SK-N-DZ (cell line): ENCODE data around the gene HDAC10.

ENCODE experiments used
- DNase-seq: peaks from one replicate; pipeline ENCODE4 v3.0.0-alpha.2; 2015; ENCODE audit warnings: low spot score

HDAC10 gene

GRCh38 chr22:50242406-50242949, 8.6 kb downstream of the HDAC10 start:
- DNase-seq, result no peak

DNA sequence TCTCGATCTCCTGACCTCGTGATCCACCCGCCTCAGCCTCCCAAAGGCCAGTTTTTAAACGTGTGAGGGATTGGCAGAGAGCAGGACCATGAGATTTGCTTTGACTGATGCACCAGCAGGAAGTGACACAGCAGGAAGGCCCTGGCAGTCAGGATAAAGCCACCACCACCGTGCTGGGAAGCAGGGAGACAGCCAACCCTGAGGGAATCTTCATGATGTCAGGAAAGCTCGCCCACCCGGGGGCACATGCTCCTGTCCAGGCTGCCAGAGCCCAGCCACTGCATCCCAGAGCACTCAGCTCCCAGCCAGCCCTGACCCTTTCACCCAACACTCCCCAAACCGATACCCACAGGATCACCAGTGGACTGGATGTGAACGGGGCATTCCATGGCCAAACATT, 12.3 kb downstream of the HDAC10 start:
- DNase-seq, result no peak

DNA sequence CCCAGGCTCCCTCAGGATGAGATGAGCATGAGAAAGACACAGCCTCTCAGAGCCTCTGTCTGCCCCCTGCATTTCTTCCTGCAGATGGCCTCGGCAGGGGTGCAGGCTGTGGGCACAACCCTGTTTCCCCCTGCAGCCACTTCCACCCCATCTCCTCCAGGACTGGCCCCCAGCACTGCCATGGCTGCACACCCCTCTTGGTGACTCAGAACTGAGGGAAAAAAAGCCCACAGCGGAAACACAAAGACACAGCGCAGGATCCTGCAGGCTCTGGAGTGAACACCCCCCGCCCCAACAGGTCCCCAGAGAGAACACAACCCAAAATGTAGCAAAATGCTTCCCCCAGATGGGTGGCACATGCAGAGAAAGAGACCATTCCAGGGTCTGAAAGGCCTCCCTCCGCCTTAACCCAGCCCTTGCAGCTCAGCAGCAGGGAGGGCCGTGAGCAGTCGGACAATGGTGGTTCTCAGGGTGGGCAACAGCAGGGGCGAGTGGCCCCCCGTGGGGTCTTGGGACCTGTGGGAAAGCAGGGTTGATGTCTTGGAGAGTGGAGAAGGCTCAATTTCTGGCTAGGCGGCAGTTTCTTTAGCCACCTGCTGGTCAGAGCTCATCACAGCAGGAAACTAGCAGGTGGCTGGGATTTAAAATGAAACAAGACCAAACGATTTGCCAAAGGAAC, 14.2 kb downstream of the HDAC10 start:
- no peak for DNase-seq

DNA sequence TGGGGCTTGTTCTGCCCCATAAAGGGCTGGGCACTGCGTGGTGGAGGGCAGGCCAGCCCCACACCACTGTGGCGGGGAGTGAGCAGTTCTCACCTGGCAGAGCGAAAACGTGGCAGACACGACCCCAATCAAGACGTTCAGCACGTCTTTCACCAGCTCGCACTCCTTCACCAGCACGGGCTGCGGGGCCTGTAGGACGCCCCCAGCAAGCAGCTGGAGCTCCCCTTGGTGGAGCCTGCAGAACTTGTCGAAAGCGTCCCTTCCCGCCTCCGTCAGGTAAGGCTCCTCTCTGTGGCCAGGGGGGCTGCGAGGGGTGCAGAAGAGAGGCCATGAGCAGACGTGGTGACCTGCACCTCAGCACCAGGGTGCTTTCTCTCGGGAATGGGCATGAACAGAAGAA, 17.8 kb downstream of the HDAC10 start:
- DNase-seq, result no peak

DNA sequence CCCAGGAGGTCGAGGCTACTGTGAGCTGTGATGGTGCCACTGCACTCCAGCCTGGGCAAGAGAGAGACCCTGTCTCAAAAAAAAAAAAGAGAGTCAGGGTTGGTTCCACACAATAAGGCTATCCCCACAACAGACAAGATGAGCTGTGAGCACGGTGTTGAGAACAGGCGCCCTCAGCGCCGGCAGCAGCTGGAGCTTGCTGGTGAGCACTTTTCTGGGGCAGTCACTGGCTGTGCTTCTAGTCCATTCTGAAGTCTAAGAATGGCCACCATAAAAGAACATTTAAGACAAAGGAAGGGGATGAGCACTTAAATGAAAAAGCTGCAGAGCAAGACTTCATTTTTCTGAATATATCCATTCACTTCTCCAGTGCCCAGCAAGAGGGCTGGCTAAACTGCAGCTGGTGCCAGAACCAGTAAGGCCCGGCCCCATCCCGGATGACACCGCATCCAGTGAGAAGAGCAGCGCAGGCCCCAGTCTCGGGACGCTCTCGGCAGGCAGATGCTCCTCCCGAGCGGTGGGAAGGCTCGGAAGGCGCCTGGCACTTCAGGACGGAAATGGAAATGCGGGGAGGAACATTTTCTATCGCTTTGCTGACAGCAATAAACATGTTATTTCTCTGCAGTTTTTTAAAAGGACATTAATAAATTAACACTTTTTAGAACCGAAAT, 18.4 kb downstream of the HDAC10 start:
- no peak for DNase-seq

GRCh38 chr22:50229370-50229769, 21.7 kb downstream of the HDAC10 start:
- no peak for DNase-seq

DNA sequence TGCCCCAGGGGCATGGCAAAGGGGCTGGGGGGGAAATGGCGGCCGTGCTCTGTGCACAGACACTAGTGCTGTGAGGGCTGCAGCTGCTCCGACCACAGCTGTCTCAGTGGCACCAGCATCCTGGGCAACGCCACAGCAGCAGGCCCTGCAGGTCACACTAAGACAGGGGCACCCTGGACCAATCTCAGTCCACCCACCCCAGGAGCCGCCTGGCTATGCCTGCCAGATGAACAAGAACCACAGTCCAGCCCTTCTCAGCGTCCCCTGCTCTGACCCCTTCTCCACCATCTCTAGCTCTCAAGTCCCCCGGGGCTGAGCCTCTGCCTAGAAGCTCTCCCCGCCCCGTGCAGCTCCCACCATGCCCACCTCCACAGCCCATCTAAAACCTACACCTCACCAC, 22.7 kb downstream of the HDAC10 start:
- no peak for DNase-seq

DNA sequence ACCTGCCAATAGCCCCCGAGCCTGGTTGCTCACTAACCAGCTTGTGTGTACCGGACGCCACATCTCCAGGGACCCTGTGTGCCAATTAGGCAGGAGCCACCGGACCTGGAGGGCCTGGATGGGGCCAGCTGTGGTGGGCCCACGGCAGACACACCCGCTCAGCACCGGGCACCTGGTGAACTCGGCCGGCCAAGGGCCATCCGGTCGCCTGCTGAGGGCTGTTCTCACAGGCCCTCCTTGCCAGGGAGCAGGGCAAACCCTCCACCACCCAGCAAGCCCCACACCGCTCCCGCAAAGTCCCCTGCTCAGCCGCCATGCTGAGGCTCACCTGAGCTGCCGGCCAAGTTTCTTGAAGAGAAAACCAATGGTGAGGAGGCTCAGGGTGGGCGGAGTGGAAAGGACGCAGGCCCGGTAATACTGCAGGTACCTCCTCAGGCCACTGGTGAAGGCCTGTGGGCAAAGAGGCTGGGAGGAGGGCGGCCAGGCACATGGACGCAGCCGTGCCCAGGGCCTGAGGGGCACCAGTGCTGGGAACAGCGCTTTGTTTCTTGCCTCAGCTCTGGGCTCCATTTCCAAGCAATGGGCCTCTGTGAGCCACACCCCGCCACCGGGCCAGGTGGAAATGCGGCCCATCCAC, 23.4 kb downstream of the HDAC10 start:
- DNase-seq, result no peak

DNA sequence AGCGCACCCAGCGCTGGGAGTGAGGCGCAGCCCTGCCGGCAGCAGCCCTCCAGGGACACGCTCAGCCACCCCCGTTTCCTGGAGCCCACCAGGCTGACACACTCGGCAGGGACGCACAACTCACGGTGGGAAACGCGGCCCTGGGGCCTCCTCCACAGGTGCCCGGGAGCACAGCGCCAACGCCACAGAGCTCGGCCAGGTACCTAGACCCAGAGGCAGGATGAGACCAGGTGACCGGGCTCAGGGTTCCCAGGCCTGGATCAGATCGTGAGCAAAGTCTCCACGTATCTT, 24.2 kb downstream of the HDAC10 start:
- no peak for DNase-seq

DNA sequence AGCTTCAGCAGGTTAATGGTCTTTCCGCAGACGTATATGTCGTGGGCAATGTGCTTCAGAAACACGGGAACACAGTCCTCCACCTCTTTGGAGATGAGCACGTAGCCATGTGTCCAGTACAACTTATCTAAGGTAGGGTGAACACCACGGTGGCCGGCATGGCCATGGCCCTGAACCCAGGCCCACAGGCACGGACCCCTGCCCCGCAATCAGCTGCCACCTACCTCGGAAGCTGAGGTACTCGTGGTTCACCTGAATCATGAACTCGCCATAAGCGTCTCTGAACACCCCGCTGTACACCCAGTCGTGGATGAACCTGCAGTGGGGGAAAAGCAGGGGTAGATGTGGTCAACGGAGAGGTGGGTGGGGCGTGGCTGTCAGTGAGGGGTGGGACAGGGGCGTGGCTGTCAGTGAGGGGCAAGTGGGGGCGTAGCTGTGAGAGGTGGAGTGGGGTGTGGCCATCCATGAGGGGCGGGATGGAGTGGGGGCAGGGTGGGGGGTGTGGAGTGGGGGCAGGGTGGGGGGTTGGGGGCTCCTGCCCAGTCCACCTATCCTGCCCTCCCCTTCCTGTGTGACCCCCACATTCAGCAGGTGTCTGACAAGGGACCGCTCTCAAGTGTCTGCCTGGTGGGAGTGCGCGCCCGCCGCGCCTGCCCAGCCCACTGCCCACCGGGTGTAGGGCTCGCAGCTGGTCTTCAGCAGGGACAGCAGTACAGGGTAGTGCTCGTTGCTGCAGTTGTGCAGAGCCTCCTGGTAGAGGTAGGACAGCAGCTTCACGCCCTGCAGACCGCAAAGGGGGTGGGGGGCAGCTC, 24.8 kb downstream of the HDAC10 start:
- no peak for DNase-seq

- DNase-seq, result no peak
Observed at GRCh38 chr22:50225200-50225969, 25.7 kb downstream of the HDAC10 start.

DNA sequence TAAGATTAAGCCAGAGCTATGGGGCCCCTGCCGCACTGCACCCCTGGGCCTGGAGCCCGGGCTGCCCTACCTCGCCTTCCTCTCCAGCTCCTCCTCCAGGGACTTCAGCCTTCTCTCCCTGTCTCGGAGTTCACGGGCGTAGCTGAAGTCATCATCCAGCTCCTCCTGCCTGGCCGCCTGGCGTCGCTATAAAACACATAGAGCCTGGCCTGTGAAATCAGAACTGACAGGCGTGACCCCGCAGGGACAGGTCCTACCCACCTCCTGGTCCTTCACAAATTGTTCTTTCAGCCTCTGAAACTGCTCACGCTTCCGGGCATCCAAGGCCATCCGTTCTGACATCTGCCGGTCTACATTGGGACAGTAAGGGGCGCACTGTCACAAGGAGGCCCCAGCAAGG, 27.0 kb downstream of the HDAC10 start:
- DNase-seq, result no peak

DNA sequence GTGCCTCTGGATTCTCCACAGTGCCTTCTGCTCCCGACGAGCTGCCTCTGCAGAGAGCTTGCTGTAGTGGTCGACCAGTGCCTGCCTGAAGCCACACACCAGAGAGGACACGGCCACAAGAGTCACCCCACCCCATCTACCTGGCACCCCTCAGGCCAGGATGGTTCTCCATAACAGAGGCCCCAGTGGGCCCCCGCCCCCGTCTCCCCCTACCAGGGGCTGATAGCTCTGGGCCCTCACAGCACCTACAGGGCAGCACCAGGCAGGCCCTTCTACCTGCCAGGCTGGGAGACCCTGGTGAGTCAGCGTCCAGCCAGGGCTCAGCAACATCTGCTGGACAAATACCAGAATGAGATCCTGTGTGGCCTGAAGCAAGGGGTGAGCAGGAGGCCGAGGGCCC, 28.6 kb downstream of the HDAC10 start:
- DNase-seq, result no peak

- no peak for DNase-seq
Observed at GRCh38 chr22:50221410-50222300, 29.4 kb downstream of the HDAC10 start.

DNA sequence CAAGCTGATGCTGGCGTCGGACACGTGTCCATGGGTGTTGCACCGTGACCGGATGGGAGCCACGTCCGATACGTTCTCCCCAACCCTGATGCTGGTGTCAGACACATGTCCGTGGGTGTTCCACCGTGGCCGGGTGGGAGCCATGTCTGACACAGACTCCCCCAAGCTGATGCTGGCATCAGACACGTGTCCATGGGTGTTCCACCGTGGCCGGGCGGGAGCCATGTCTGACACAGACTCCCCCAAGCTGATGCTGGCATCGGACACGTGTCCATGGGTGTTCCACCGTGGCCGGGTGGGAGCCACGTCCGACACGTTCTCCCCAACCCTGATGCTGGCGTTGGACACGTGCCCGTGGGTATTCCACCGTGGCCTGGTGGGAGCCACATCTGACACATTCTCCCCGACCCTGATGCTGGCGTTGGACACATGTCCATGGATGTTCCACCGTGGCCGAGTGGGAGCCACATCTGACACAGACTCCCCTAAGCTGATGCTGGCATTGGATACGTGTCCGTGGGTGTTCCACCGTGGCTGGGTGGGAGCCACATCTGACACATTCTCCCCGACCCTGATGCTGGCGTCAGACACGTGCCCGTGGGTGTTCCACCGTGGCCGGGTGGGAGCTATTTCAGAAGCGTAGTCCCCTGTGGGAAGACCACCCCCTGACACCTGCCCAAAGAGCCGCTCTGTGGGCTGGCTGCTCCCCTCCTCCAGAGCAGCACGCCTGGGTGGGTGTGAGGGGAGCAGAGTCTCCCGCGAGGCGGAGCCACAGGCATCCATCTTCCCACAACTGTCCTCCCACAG, 30.3 kb downstream of the HDAC10 start:
- DNase-seq, result no peak

DNA sequence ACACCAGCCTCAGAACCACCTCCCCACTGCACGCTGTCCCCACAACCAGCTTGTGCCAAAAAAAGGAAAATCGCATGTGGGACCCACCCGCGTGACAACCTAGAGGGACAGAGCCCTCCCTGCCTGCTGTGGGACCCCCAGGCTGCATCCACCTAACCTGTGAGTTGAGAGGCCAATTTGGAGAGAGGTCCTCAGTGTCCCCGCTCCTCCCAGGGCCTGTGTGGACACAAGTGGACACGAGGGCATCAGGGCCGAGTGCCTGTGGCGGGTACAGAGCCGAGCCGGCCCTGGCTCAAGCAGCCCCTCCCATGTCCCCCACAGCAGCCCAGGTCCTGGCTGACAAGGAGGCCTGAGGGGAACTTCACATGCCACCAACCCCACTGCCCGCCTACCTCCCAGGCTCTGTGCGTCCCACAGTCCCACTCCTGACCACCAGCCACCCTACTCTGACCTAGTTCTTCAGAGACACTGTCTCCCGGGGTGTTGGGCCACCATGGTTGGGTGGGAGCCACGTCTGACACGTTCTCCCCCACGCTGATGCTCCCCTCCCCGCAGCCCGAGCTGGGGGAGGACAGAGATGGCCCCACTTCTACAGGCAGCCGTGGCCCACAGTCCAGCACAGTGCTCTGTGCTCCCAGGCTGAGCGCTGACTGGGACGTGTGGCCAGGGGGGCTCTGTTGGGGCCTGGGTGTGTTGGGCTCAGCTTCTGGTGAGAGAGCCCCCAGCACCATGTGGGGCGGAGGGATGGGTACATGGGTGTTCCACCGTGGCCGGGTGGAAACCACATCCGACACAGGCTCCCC, 31.1 kb downstream of the HDAC10 start:
- no peak for DNase-seq

GRCh38 chr22:50218996-50219727, 31.9 kb downstream of the HDAC10 start:
- no peak for DNase-seq
